Fibroblast of lung (primary cell): ENCODE results near the gene GLT6D1. TPM values are rescaled to one million over a fixed set of nuclear protein-coding genes. Genes with fewer than 3 reads are reported as not detected.

Experiments
- DNase-seq, 2 donors: peaks; one replicate each; pipeline versions ENCODE4 v3.0.0 to v3.0.0-alpha.2; 2010; ENCODE audit warnings: low read depth in 2 of 2
- H2AFZ ChIP-seq: 2 replicates; pipeline ENCODE4 v1.5.1; 2012; ENCODE audit warnings: low read length, control low read depth, inconsistent platforms
- H3K27ac ChIP-seq: 2 replicates; pipeline ENCODE4 v1.5.1; 2011; ENCODE audit warnings: low read length, control low read depth; ENCODE audit not compliant: insufficient read depth
- H3K27me3 ChIP-seq: 2 replicates; pipeline ENCODE4 v1.5.1; 2011; ENCODE audit warnings: mild to moderate bottlenecking, low read length; ENCODE audit not compliant: control insufficient read depth, insufficient read depth
- H3K36me3 ChIP-seq: 2 replicates; pipeline ENCODE4 v1.5.1; 2011; ENCODE audit warnings: low read length; ENCODE audit not compliant: control insufficient read depth, insufficient read depth
- H3K4me1 ChIP-seq: 2 replicates; pipeline ENCODE4 v1.5.1; 2011; ENCODE audit warnings: low read length; ENCODE audit not compliant: control insufficient read depth, insufficient read depth; ENCODE audit errors: extremely low read depth
- H3K4me2 ChIP-seq: 2 replicates; pipeline ENCODE4 v1.5.1; 2011; ENCODE audit warnings: low read length, control low read depth; ENCODE audit not compliant: insufficient read depth; ENCODE audit errors: extremely low read depth
- H3K4me3 ChIP-seq, 4 experiments: fragments of 200-600 bp in 1 of 4; sonication (generic) in 1 of 4; replicated peaks in 1 of 4; 2 replicates each; pipeline ENCODE4 v1.5.1; 2011 to 2016; ENCODE audit warnings: low read length in 4 of 4, low read depth in 3 of 4, mild to moderate bottlenecking in 3 of 4, control low read depth in 2 of 4, inconsistent platforms in 1 of 4, mixed read lengths in 1 of 4; ENCODE audit not compliant: insufficient read depth in 1 of 4; ENCODE audit errors: control extremely low read depth in 1 of 4
- H3K79me2 ChIP-seq: 2 replicates; pipeline ENCODE4 v1.5.1; 2012; ENCODE audit warnings: mild to moderate bottlenecking, low read length, inconsistent platforms; ENCODE audit not compliant: control insufficient read depth, insufficient read depth
- H3K9ac ChIP-seq: 2 replicates; pipeline ENCODE4 v1.5.1; 2011; ENCODE audit warnings: mild to moderate bottlenecking, low read length, control low read depth; ENCODE audit not compliant: insufficient read depth
- H3K9me3 ChIP-seq: 2 replicates; pipeline ENCODE4 v1.5.1; 2012; ENCODE audit warnings: low read depth, low read length; ENCODE audit not compliant: control insufficient read depth, insufficient read depth
- H4K20me1 ChIP-seq: 2 replicates; pipeline ENCODE4 v1.5.1; 2011; ENCODE audit warnings: low read length; ENCODE audit not compliant: control insufficient read depth, insufficient read depth; ENCODE audit errors: extremely low read depth
- CTCF ChIP-seq, 2 donors: IDR thresholded peaks in 1 of 2; conservative IDR thresholded peaks in 1 of 2; 1 replicate in 1 of 2; 2 replicates in 1 of 2; pipeline ENCODE4 v1.5.1; 2011 to 2012; ENCODE audit warnings: low read length in 2 of 2, control low read depth in 1 of 2, inconsistent platforms in 1 of 2, low read depth in 1 of 2, mild to moderate bottlenecking in 1 of 2
- EZH2 ChIP-seq: IDR thresholded peaks from 2 replicates; pipeline ENCODE4 v1.5.1; 2012; ENCODE audit warnings: low read length, control low read depth, mild to moderate bottlenecking; ENCODE audit errors: missing control alignments
- polyA plus RNA-seq, 2 donors: library from polyadenylated mRNA; depleted of rRNA in 1 of 2; stranded (reverse) in 1 of 2; unstranded in 1 of 2; fragments of >200 nt; gene quantifications; 2 replicates each; pipeline ENCODE4 v1.2.1, GENCODE V29; 2011 to 2012; ENCODE audit warnings: missing spikeins in 1 of 2
- total RNA-seq: library from RNA; depleted of rRNA; stranded (reverse); fragments of >200 nt; gene quantifications from 2 replicates; pipeline ENCODE4 v1.2.1, GENCODE V29; 2014

GLT6D1 gene
- total and polyA plus RNA-seq, 2 donors (not counting 1 experiment from before 2014, with no cell fraction given), result not detected

GRCh38 chr9:135667463-135668001 lies 28.2 kb upstream of the GLT6D1 start:
- Histone ChIP-seq H3K9me3 (no peaks in the 10 kb centered on the region), H3K27ac (no peak overlapping the region), H3K4me2 (no peak overlapping the region), H3K27me3 (no peaks in the 10 kb centered on the region), H4K20me1 (no peaks in the 10 kb centered on the region), H2AFZ (no peak overlapping the region), H3K36me3 (no peaks in the 10 kb centered on the region), H3K9ac (no peak overlapping the region), H3K4me1 (no peaks in the 10 kb centered on the region), H3K4me3 (no peak overlapping the region), H3K79me2 (no peaks in the 10 kb centered on the region)
- no peak for DNase-seq
- TF ChIP-seq CTCF (conservative IDR thresholded peaks at IDR 0.05 in 1 of 2, IDR thresholded peaks at IDR 0.05 in 1 of 2; ENCODE audit: low read depth in 1 of 2, low read length in 2 of 2) (no peak), EZH2 (no peak)

- H3K4me3 ChIP-seq, result no peak overlapping the region
- TF ChIP-seq CTCF (conservative IDR thresholded peaks at IDR 0.05 in 1 of 2, IDR thresholded peaks at IDR 0.05 in 1 of 2; ENCODE audit: low read depth in 1 of 2, low read length in 2 of 2) (no peak), EZH2 (no peak)
- no peaks in the 10 kb centered on the region for H3K27me3 ChIP-seq
- no peak for DNase-seq
- no peaks in the 10 kb centered on the region for H3K9me3 ChIP-seq
- H3K4me2 ChIP-seq, result no peak overlapping the region
- H3K79me2 ChIP-seq, result no peaks in the 10 kb centered on the region
- H3K36me3 ChIP-seq, result no peaks in the 10 kb centered on the region
- H3K27ac ChIP-seq, result no peak overlapping the region
- no peak overlapping the region for H3K9ac ChIP-seq
- no peaks in the 10 kb centered on the region for H4K20me1 ChIP-seq
- H3K4me1 ChIP-seq, result no peaks in the 10 kb centered on the region
- H2AFZ ChIP-seq, result no peak overlapping the region
These were observed 27.5 kb upstream of the GLT6D1 start for GRCh38 chr9:135666534-135667462.

GRCh38 chr9:135665795-135666189 lies 26.5 kb upstream of the GLT6D1 start:
- Histone ChIP-seq H3K4me3 (no peak overlapping the region), H3K9ac (no peak overlapping the region), H3K36me3 (no peaks in the 10 kb centered on the region), H4K20me1 (no peaks in the 10 kb centered on the region), H2AFZ (no peak overlapping the region), H3K4me2 (no peak overlapping the region), H3K79me2 (no peaks in the 10 kb centered on the region), H3K9me3 (no peaks in the 10 kb centered on the region), H3K27me3 (no peaks in the 10 kb centered on the region), H3K4me1 (no peaks in the 10 kb centered on the region), H3K27ac (no peak overlapping the region)
- DNase-seq, result no peak
- TF ChIP-seq CTCF (conservative IDR thresholded peaks at IDR 0.05 in 1 of 2, IDR thresholded peaks at IDR 0.05 in 1 of 2; ENCODE audit: low read depth in 1 of 2, low read length in 2 of 2), result no peak
- TF ChIP-seq EZH2, result no peak
